Fibroblast of skin of left quadriceps (primary cell): ENCODE data around the gene OARD1.

Experiments
- DNase-seq, 2 experiments: peaks; one replicate each; pipeline ENCODE4 v3.0.0-alpha.2; 2013; ENCODE audit warnings: low read depth in 2 of 2

Gene OARD1

GRCh38 chr6:41074692-41075436 lies 2.7 kb upstream of the OARD1 start:
- DNase-seq = no peak

- no peak for DNase-seq
Observed at GRCh38 chr6:41073968-41074691, 2.0 kb upstream of the OARD1 start.

GRCh38 chr6:41073203-41073967 lies 1.2 kb upstream of the OARD1 start:
- peak; percentile 47 to 52 for DNase-seq

- DNase-seq = no peak
Observed at GRCh38 chr6:41072836-41073202, 663 bp upstream of the OARD1 start, which contains the start of gene NFYA. NFYA (plus strand) TSS chr6:41072974; CDS start chr6:41079090, 6,116 bp downstream.

GRCh38 chr6:41071501-41071922 lies 644 bp downstream of the OARD1 start:
- no peak for DNase-seq

GRCh38 chr6:41066867-41067304 lies 5.3 kb downstream of the OARD1 start:
- peak; percentile 46 to 59 for DNase-seq

- DNase-seq = no peak
Observed at GRCh38 chr6:41065550-41066026, 6.6 kb downstream of the OARD1 start.

- DNase-seq = no peak
Observed at GRCh38 chr6:41064841-41065240, 7.3 kb downstream of the OARD1 start.

- DNase-seq = no peak
Observed at GRCh38 chr6:41063884-41064285, 8.3 kb downstream of the OARD1 start.

- DNase-seq = no peak
Observed at GRCh38 chr6:41062056-41062455, 10.1 kb downstream of the OARD1 start.

GRCh38 chr6:41061196-41061726 lies 10.9 kb downstream of the OARD1 start:
- no peak for DNase-seq

GRCh38 chr6:41059556-41059955 lies 12.6 kb downstream of the OARD1 start:
- no peak for DNase-seq

- DNase-seq = no peak
Observed at GRCh38 chr6:41058783-41059181, 13.4 kb downstream of the OARD1 start.

GRCh38 chr6:41056768-41057490 lies 15.2 kb downstream of the OARD1 start:
- no peak for DNase-seq

- no peak for DNase-seq
Observed at GRCh38 chr6:41055149-41055548, 17.0 kb downstream of the OARD1 start.

GRCh38 chr6:41054511-41054910 lies 17.6 kb downstream of the OARD1 start:
- no peak for DNase-seq

GRCh38 chr6:41053041-41053440 lies 19.1 kb downstream of the OARD1 start, which contains the start of gene APOBEC2:
APOBEC2 (plus strand) TSS chr6:41053202; CDS start chr6:41053348, 146 bp downstream.
- DNase-seq = no peak

- no peak for DNase-seq
Observed at GRCh38 chr6:41051873-41052272, 20.3 kb downstream of the OARD1 start.

- no peak for DNase-seq
Observed at GRCh38 chr6:41050536-41050935, 21.6 kb downstream of the OARD1 start.

GRCh38 chr6:41049955-41050354 lies 22.2 kb downstream of the OARD1 start:
- no peak for DNase-seq

- no peak for DNase-seq
Observed at GRCh38 chr6:41049521-41049920, 22.6 kb downstream of the OARD1 start.
